ENCODE data around the gene HIGD2A. TPM values are rescaled to one million over a fixed set of nuclear protein-coding genes. Genes with fewer than 3 reads are reported as not detected.

Gene HIGD2A
- total and polyA plus RNA-seq, 4 donors: 39.8 to 152 (median 134) TPM

DNA sequence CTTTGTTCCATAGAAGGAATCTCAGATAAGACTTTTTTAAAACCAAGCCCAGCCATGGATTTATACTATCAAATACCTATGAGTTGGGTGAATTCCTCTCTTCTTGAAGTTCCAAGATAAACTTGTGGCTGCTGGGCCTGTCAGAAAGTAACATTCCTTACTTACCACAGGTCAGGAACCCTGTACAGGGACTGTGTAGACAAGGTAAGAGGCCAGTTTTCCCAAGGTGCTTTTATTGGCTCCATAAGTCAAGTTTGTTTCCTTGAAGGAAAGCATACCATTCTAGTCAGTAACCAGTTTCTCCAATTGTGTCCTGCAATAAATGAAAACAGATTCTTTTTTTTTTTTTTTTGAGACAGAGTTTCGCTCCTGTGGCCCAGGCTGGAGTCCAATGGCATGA, 36.6 kb downstream of the HIGD2A start:
- DNase-seq (ENCODE audit: low read depth in 4 of 6, low spot score in 6 of 6): no peak
- H3K4me3 ChIP-seq (ENCODE audit: low read depth, low read length): no peak overlapping the region
- WGBS (ENCODE audit: insufficient coverage): no CpG with 5 or more reads among the region's 1 CpG
- H3K27me3 ChIP-seq (ENCODE audit: control insufficient read depth, insufficient read depth, low read length): peaks cover 4% of the 10 kb centered on the region
- H3K4me1 ChIP-seq (ENCODE audit: control insufficient read depth, insufficient read depth, low read length): no peaks in the 10 kb centered on the region
- peaks cover 2% of the 10 kb centered on the region for H3K9me3 ChIP-seq (ENCODE audit: control insufficient read depth, insufficient read depth, low read length)
- no peak overlapping the region for H3K27ac ChIP-seq (ENCODE audit: low read depth, low read length)
- H3K36me3 ChIP-seq (ENCODE audit: control insufficient read depth, insufficient read depth, low read length): no peaks in the 10 kb centered on the region

DNA sequence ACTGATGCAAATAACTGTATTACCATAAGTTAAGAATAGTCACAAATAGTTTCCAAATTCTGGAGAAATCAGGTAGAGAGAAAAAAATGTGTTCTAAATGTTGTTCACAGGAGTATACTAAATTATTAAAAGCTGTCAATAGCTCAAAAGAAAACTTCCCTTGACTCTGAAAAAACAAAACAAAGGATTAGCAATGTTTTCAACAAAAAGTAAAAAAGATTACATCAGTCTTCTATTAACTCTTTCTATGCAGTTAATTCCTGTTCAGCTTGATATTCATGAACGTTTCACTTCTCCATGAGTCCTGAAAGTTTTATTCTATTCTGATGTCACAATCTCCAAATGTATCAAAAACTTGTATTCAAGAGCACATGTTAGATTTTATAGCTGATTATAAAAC, 37.2 kb downstream of the HIGD2A start:
- H3K36me3 ChIP-seq (ENCODE audit: control insufficient read depth, insufficient read depth, low read length): no peaks in the 10 kb centered on the region
- DNase-seq (ENCODE audit: low read depth in 4 of 6, low spot score in 6 of 6): no peak
- peaks cover 2% of the 10 kb centered on the region for H3K9me3 ChIP-seq (ENCODE audit: control insufficient read depth, insufficient read depth, low read length)
- WGBS (ENCODE audit: insufficient coverage): no CpG with 5 or more reads among the region's 1 CpG
- H3K4me1 ChIP-seq (ENCODE audit: control insufficient read depth, insufficient read depth, low read length): no peaks in the 10 kb centered on the region
- no peak overlapping the region for H3K27ac ChIP-seq (ENCODE audit: low read depth, low read length)
- H3K4me3 ChIP-seq (ENCODE audit: low read depth, low read length): no peak overlapping the region
- peaks cover 2% of the 10 kb centered on the region for H3K27me3 ChIP-seq (ENCODE audit: control insufficient read depth, insufficient read depth, low read length)

DNA sequence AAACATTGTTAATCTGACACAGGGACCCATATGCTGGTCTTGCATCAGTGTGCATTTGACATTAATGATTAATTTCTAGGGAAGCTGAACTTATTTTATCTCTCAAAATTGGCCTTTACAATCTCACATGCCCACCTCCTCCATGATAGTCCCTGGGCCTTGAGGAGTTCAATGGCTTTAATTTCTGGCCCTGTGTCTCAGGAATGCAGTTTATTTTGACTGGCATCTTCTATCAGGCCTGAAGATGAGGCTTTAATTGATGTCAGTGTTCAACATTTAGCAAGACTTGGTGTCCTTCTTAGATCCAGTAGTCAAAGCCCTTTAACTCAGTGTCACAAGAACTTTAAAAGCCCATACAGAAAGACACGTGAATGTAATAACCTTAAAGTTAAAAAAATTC, 38.3 kb downstream of the HIGD2A start:
- H3K36me3 ChIP-seq (ENCODE audit: control insufficient read depth, insufficient read depth, low read length): no peaks in the 10 kb centered on the region
- no peak overlapping the region for H3K27ac ChIP-seq (ENCODE audit: low read depth, low read length)
- peaks cover 2% of the 10 kb centered on the region for H3K9me3 ChIP-seq (ENCODE audit: control insufficient read depth, insufficient read depth, low read length)
- no peak overlapping the region for H3K4me3 ChIP-seq (ENCODE audit: low read depth, low read length)
- DNase-seq (ENCODE audit: low read depth in 4 of 6, low spot score in 6 of 6): no peak
- H3K27me3 ChIP-seq (ENCODE audit: control insufficient read depth, insufficient read depth, low read length): no peaks in the 10 kb centered on the region
- WGBS (ENCODE audit: insufficient coverage): no CpG with 5 or more reads among the region's 1 CpG
- H3K4me1 ChIP-seq (ENCODE audit: control insufficient read depth, insufficient read depth, low read length): no peaks in the 10 kb centered on the region

DNA sequence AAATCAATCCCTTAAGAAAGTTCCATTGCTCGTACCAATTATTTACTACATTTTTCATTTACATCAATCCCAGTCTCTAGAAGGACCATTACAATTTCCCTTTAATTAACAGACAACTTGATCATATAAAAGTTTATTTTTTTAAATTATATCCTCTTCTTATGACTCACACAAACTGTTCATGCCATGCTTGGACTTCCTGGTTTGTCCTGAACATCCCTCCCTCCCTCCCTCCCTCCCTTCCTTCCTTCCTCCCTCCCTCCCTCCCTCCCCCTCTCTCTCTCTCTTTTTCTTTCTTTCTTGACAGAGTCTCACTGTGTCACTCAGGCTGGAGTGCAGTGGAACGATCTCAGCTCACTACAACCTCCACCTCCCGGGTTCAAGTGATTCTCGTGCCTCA, 39.4 kb downstream of the HIGD2A start:
- H3K27me3 ChIP-seq (ENCODE audit: control insufficient read depth, insufficient read depth, low read length): no peaks in the 10 kb centered on the region
- no peaks in the 10 kb centered on the region for H3K36me3 ChIP-seq (ENCODE audit: control insufficient read depth, insufficient read depth, low read length)
- no peaks in the 10 kb centered on the region for H3K4me1 ChIP-seq (ENCODE audit: control insufficient read depth, insufficient read depth, low read length)
- DNase-seq (ENCODE audit: low read depth in 4 of 6, low spot score in 6 of 6): no peak
- WGBS (ENCODE audit: insufficient coverage): 75% methylated on average over 2 of the region's 4 CpGs
- H3K4me3 ChIP-seq (ENCODE audit: low read depth, low read length): no peak overlapping the region
- H3K9me3 ChIP-seq (ENCODE audit: control insufficient read depth, insufficient read depth, low read length): peaks cover 2% of the 10 kb centered on the region
- no peak overlapping the region for H3K27ac ChIP-seq (ENCODE audit: low read depth, low read length)

DNA sequence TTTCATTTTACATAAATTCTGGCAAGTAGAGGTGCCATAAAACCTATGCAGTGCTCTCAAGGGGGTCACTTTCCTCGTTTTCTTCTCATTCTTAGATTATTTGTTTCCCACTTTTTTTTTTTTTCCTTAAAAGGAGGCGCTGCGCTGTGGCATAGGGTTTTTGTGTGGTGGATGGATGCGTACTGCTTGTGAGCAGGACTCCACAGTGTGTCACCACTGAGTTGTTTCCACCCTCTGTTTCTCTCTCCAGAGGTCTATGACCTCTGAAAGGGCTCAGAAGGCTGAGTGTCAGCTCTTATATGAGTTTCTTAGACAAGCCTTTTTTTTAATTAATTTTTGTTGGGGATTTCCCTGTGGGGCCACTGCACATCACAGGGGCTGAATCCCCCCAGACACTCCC, 41.4 kb downstream of the HIGD2A start:
- DNase-seq (ENCODE audit: low read depth in 4 of 6, low spot score in 6 of 6): peak in 1 of 6 donors; percentile 9
- Histone ChIP-seq H3K4me1 (ENCODE audit: control insufficient read depth, insufficient read depth, low read length) (no peaks in the 10 kb centered on the region), H3K4me3 (ENCODE audit: low read depth, low read length) (no peak overlapping the region), H3K27me3 (ENCODE audit: control insufficient read depth, insufficient read depth, low read length) (no peaks in the 10 kb centered on the region), H3K9me3 (ENCODE audit: control insufficient read depth, insufficient read depth, low read length) (peaks cover 2% of the 10 kb centered on the region), H3K36me3 (ENCODE audit: control insufficient read depth, insufficient read depth, low read length) (no peaks in the 10 kb centered on the region), H3K27ac (ENCODE audit: low read depth, low read length) (no peak overlapping the region)
- no CpG with 5 or more reads among the region's 4 CpGs for WGBS (ENCODE audit: insufficient coverage)

DNA sequence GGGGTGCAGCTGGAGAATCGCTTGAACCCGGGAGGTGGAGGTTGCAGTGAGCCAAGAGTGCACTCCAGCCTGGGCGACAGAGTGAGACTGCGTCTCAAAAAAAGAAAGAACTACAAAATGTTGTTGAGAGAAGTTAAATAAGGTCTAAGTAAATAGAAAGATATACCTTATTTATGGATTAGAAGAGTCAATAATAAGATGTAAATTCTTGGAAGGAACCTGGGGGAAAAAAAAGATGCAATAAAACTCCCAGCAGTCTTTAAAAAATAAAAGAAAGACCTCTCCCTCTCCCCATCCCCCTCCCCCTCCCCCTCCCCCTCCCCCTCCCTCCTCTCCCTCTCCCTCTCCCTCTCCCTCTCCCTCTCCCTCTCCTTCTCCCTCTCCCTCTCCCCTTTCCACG, 44.2 kb downstream of the HIGD2A start:
- WGBS (ENCODE audit: insufficient coverage): 100% methylated on average over 2 of the region's 5 CpGs
- DNase-seq (ENCODE audit: low read depth in 4 of 6, low spot score in 6 of 6): no peak
- Histone ChIP-seq H3K27me3 (ENCODE audit: control insufficient read depth, insufficient read depth, low read length) (no peaks in the 10 kb centered on the region), H3K36me3 (ENCODE audit: control insufficient read depth, insufficient read depth, low read length) (no peaks in the 10 kb centered on the region), H3K27ac (ENCODE audit: low read depth, low read length) (no peak overlapping the region), H3K9me3 (ENCODE audit: control insufficient read depth, insufficient read depth, low read length) (no peaks in the 10 kb centered on the region), H3K4me3 (ENCODE audit: low read depth, low read length) (no peak overlapping the region), H3K4me1 (ENCODE audit: control insufficient read depth, insufficient read depth, low read length) (no peaks in the 10 kb centered on the region)

DNA sequence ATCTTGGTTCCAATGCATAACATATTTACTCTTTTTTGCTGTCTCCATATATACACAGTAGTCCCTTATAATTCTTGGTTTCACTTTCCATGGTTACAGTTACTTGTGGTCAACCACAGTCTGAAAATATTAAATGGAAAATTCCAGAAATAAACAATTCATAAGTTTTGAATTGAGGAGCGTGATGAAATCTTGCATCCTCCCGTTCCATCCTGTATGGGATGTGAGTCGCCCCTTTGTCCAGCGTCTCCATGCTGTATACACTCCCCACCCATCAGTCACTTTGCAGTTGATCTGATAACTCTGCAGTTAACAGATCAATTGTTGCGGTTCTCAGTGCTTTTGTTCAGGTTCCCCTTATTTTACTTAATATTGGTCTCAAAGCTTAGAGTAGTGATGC, 48.1 kb downstream of the HIGD2A start:
- no peak for DNase-seq (ENCODE audit: low read depth in 4 of 6, low spot score in 6 of 6)
- no peak overlapping the region for H3K4me3 ChIP-seq (ENCODE audit: low read depth, low read length)

DNA sequence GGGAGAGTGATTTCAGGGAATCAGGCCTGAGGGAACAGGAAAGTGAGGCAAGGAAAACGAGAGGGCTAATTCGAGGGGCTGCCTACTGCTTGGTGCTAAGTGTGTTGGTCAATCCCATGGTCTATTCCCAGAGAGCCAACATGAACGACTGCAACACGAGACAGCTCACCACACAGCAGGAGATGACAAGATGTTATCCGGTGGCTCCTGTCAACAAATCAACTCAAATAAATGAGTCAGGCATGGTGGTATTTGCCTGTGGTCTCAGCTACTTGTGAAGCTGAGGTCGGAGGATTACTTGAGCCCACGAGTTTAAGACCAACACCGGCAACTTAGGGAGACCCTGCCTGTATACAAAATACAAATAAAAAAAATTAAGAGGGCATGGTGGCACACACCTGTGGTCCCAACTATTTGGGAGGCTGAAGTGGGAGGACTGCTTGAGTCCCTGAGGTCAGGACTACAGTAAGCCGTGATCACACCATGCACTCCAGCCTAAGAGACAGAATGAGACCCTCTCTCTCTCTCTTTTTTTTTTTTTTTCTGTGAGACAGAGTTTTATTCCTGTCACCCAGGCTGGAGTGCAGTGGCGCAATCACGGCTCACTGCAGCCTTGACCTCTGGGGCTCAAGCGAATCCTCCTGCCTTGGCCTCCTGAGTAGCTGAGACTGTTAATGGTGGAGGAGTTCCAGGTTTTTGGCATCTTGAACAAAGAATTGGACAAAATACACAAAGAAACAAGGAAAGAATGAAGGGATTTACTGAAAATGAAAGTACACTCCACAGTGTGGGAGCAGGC, 50.6 kb downstream of the HIGD2A start:
- Histone ChIP-seq H3K4me3 (ENCODE audit: low read depth, low read length) (no peak overlapping the region), H3K4me1 (ENCODE audit: control insufficient read depth, insufficient read depth, low read length) (no peaks in the 10 kb centered on the region), H3K27me3 (ENCODE audit: control insufficient read depth, insufficient read depth, low read length) (no peaks in the 10 kb centered on the region), H3K36me3 (ENCODE audit: control insufficient read depth, insufficient read depth, low read length) (no peaks in the 10 kb centered on the region), H3K9me3 (ENCODE audit: control insufficient read depth, insufficient read depth, low read length) (no peaks in the 10 kb centered on the region), H3K27ac (ENCODE audit: low read depth, low read length) (no peak overlapping the region)
- 67% methylated on average over 2 of the region's 12 CpGs for WGBS (ENCODE audit: insufficient coverage)
- no peak for DNase-seq (ENCODE audit: low read depth in 4 of 6, low spot score in 6 of 6)

More for the DNA sequence above, 48.1 kb downstream of the HIGD2A start:
- Histone ChIP-seq H3K27me3 (ENCODE audit: control insufficient read depth, insufficient read depth, low read length) (no peaks in the 10 kb centered on the region), H3K36me3 (ENCODE audit: control insufficient read depth, insufficient read depth, low read length) (no peaks in the 10 kb centered on the region), H3K27ac (ENCODE audit: low read depth, low read length) (no peak overlapping the region), H3K9me3 (ENCODE audit: control insufficient read depth, insufficient read depth, low read length) (no peaks in the 10 kb centered on the region), H3K4me1 (ENCODE audit: control insufficient read depth, insufficient read depth, low read length) (no peaks in the 10 kb centered on the region)
- no CpG with 5 or more reads among the region's 5 CpGs for WGBS (ENCODE audit: insufficient coverage)
